GM18517 (cell line): ENCODE measurements around the gene DIAPH2.

Experiments
- ATAC-seq: cut with Tn5 transposase; IDR thresholded peaks from one replicate; pipeline ENCODE4 v1.9.1; 2021; ENCODE audit warnings: mild to moderate bottlenecking, moderate library complexity; ENCODE audit not compliant: unreplicated experiment

DIAPH2 gene

DNA sequence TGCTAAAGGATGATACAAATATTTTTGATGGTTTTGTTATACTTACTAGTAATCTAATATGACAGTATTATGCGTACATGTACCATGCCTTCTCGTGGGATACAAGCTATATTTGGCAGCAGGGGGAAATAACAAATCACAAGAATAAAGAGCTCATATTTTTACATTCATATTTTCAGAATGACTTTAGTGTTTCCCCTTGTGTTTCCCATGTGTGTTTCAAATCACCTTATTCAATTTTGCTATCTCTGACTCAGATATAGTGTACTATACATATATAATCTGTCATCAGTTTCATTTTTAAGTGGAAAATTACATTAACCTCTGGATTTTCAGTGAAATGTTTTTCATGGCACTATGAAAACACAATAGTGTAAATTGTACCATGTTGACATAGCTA lies 345.8 kb downstream of the DIAPH2 start:
- ATAC-seq, result no peak

DNA sequence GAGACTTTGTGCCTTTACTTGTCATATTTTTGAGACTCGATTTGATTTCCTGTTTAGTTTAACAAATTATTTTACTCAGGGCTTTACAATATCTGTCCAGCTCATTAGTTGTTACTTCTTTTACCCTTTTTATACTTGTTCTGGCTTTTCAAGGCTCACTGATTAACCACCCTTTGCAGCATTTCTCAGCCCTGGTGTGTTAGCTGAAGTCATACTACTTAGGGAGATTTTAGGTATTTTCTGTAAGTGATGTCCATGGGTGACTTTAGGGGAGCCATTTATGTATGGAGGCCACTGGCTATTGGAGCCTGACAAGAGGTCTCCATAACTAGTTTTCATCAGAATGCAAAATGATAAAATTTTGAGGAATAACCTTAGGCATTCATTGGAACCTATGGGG lies 346.3 kb downstream of the DIAPH2 start:
- no peak for ATAC-seq

DNA sequence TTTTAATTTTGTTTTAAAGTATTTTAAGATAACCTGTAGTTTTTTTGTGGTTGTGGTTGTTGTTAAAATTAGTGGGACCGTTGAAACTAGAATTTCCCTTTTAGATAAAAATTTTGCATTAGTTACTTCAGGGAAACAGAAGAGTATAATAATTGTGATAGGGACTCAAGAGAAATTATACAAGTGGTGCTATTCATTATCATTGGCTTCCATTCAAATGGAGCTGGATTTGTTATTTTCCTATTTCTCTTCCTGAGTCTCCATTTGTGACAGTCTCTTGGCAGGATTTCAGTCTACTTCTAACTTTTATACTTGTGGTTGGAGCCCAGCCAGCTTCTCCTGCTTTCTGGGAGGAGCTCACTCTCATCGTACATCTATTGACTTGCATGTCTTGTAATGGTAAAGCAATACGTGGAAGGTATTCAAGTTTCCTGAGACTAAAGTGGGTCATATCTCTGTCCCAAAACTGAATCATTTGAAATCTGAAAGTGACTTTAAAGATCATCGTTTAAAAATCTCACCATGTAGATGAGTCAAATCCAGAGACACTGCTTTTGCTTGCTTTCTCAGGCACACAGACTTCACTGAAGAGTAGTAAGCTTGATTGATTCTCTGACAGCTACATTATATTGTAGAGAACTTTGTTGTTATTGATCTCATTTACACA lies 354.9 kb downstream of the DIAPH2 start:
- peak; percentile 89 for ATAC-seq

DNA sequence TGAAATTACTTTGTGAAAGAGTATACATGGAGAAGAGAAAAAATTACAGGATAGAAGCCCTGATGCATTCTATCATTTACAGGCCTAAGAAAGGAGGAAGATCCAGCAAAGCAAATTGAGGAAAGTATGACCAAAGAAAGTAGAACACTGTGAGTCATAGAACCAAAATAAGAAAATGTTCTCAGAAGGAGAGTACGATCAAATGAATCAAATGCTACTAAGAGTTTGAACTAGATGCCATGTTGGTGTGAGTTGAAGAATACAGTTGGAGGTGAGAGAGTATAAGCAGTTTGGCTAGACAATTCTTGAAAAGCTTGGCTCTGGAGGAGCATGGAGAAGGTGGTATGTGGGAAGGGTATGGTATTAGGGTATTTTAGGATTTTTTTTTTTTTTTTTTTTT lies 360.8 kb downstream of the DIAPH2 start:
- ATAC-seq, result no peak

DNA sequence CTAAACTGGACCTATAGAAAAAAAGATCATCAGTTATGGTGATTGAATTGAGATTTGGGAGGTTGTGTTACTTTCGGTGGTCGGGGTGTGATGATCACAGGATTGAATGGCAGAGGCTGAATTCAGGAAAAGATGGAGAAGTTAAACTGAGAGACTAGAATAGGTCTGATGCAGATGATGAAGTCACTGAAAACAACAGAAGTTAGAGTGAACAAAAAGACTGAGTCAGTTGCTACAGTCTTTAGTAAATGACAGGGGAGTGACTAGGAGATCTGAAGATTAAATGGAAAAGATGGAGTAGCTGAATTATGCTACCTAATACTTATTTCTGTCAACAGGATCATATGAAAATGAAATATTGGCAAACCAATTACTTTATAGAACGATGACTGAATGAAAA lies 362.2 kb downstream of the DIAPH2 start:
- ATAC-seq, result no peak

DNA sequence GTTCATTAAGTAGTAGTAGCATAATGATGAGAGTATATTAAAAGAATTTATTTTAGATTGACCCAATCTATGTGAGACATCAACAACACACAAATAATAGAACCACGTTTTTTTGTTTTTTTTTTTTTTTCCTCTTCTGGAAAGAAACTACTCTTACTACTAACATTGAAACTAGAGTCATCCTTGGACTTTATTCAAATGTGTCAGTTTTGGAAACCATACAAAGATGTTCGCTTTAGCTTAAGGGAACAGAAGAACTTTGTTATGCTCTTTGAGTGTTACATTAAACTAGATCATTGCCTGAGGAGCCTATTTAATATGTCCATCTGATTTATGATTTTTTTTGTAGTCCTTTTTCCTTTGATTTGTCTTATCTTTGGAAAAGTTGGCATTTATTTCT lies 365.8 kb downstream of the DIAPH2 start:
- ATAC-seq, result no peak

DNA sequence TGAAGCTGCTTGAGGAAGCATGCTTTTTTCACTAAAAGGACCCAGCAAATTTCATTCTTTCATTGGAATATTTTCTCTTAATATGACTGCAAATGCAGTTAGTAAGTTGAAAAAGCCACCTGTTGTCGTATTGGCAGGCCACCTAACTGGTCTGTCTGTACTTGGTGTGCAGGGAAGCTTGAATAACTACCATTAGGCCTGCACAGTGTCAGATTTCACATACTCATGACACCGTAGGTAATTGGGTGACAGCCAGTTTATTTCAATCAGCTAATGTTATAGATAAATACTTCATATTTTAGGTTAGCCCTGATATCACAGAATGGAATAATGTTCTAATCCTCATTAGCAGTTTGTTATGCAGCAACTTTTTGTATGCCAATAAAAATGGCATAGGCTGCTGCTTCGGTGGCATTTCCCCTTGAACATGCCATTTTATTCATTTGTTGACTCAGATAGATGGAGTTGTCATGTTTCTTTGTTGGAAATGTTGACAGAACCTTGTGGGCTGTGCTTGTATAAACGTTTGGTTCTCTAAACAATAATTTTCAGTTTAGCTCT lies 372.8 kb downstream of the DIAPH2 start:
- no peak for ATAC-seq

DNA sequence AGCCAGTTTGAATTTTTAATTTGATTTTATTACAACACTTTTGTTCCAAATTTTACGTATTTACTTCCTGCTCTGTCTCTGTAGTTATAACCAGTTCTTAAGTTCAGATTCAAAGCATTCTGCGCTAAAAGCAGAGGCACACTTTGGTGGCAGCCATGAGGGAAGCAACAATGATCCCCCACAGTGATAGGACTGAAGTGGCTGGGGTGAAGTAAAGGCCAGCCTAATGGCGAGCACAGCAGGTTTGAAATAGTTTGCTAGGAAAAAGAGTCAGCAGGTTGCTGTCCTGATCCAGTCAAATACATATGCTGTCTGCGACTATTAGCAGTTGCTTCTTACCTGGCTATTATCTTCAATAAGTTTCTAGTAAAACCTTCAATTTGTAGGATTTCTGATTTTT lies 375.4 kb downstream of the DIAPH2 start:
- no peak for ATAC-seq

DNA sequence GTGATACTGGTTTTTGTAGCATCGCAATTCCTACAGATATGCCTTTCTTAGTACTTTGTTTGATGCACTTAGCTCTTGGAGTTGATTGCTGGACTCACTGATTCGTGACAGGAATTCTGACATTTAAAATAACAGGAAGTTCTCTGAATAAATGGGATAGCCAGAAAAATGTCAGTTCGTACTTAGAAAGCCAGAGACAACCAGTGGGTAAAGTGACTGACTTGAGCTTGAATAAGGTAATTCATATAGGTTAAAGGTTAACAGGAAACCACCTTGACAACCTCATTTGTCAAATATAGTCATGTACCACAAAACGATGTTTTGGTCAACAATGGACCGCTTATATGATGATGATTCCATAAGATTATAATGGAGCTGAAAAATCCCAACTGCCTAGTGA lies 380.4 kb downstream of the DIAPH2 start:
- no peak for ATAC-seq

DNA sequence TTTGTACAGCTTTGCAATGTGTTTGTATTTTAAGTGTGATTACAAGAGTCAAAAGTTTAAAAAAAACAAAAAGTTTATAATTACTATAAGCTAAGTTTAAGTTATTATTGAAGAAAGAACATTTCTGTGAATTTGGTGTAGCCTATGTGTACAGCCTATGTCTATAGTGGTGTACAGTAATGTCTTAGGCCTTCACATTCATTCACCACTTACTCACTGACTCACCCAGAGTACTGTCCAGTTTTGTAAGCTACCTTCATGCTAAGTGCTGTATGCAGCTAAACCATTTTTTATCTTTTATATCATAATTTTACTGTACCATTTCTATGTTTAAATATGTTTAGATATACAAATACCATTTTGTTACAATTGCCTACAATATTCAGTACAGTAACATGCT lies 381.3 kb downstream of the DIAPH2 start:
- no peak for ATAC-seq

DNA sequence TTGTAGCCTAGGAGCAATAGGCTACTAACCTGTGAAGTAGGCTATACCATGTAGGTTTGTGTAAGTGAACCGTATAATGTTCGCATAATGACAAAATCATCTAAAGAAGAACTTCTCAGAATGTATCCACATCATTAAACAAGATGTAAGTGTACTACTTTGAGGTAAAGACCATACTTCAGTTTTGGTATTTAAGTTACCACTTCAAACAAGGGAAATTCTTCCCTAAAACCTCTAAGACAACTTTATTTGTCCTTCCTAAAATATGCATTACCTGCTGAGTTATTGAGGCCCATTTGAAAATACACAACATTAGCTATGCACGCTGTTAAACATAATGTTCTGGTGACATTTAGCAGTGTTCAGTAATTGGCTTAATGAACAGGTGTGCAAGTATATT lies 381.7 kb downstream of the DIAPH2 start:
- no peak for ATAC-seq

DNA sequence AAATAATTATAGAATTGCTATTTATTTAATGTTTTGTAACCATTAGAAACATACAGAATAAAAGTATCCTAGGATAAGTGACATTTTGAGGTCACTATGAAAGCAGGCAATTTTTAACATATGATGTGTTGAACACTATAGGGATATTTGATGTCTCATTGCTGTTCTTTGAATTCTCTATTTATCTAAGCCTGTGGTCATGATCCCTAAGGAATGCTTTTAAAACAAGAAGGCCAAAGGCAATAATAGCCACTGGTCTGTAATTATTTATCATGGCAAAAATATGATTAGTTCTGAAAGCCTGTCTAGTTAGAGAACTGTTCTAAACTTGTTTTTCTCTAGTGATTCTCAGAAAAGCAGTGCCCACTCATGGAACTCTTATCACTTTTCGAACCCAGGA lies 385.7 kb downstream of the DIAPH2 start:
- ATAC-seq, result no peak

DNA sequence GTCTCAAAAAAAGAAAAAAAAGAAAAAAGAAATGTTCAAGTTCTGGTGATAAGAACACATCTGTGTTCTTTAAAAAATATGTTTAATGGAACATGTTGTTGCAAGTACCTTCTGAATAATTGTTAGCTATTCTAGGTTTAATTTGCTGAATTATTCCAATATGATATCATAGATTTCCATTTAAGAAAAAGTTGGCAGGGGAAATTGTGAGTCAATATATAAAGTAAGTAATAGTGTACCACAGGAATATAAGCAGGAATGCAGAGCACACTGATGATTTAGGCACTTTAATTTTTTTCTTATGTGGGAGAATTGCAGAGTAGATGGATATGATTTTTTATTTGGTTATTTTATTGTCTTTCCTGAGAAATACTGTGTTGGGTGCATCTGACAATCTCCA lies 389.8 kb downstream of the DIAPH2 start:
- no peak for ATAC-seq

DNA sequence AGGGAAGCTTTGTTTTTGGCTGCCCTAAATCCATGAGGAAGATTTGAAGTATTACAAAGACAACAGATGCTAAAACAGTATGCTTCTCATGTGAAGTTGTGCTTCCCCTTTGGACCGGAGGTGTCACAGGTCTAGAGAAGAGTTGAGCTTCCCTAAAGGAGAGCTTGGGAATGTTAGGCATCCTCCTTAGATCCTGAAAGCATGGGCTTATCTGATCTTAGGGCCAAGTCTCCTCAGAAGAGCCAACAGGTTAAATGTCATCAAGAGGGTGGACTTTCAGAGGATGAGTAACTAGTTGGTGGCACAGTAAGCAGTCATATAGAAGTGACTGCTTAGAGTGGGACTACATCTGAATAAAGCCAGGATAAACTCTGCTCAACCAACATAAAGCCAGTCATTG lies 404.5 kb downstream of the DIAPH2 start:
- no peak for ATAC-seq

DNA sequence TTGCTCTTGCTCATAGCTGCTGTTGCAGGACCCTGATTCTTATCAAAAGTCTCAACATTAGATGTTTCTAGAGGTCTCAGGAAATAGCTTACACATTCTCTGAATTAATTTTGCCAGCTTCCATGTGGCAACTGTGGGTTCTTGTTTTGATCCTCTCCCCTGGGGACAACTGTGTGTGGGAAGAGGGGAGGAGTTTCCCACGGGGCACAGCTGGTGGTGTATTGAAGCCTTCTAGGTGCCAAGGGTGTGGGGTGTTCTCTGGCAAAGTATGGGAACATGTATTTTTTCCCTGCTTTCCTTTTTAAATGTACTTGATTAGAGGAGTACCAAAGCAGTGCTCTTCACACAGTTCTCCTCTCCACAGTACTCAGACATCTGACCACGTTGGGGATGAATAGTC lies 411.7 kb downstream of the DIAPH2 start:
- ATAC-seq, result no peak

DNA sequence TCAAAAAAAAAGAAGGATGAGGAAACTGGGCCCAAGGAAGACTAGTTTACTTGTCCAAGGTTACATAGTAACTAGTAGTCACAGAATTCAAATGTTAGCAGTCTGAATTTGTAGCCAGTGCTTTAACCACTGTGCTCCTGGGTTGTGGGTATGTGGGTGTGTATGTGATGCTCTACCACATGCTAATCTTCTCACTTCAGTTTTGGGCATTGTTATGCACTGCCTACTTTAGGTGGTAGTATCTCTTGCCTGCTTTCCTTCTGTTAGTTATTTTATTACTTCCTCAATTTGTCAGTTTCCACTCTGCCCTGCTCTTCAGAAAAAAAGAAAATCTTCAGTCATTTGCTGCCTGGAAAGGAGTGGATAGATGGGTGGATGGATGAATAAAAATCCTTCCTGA lies 418.3 kb downstream of the DIAPH2 start:
- peak; percentile 43 for ATAC-seq

DNA sequence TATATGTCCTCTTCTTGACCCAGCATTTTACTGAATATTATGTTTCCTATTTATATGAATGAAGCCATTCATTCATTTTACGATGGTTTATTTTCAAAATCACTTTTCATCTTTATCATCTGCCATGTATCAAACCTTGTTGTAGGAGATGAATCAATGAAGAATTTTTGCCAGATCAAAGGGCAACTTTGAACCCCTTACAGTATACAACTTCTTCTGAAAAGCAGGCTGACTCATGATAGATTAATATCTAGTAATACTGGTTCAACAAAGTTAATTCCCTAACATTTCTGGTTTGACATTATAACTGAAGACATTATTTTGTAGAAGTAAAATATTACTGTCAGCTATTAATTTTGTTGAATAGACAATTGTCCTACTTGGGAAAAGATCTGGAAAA lies 425.1 kb downstream of the DIAPH2 start:
- ATAC-seq, result no peak

DNA sequence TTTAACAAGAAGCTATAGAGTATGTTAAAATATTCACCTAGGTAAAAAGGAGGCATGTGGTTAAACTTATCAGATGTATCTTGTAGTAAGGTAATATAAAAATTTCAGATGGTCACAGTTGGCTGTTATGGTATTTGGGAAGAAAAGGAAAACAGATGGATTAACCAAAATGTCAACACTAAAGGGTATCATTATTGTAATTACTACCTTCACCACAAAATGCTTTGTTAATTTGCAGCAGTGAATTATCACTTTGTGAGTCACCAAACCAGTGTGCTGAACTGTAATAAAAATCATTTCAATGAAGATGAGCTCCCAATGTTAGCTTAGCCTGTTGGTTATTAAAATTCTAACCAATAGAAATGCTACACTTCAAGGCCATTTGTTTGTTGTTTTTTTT lies 432.9 kb downstream of the DIAPH2 start:
- no peak for ATAC-seq

DNA sequence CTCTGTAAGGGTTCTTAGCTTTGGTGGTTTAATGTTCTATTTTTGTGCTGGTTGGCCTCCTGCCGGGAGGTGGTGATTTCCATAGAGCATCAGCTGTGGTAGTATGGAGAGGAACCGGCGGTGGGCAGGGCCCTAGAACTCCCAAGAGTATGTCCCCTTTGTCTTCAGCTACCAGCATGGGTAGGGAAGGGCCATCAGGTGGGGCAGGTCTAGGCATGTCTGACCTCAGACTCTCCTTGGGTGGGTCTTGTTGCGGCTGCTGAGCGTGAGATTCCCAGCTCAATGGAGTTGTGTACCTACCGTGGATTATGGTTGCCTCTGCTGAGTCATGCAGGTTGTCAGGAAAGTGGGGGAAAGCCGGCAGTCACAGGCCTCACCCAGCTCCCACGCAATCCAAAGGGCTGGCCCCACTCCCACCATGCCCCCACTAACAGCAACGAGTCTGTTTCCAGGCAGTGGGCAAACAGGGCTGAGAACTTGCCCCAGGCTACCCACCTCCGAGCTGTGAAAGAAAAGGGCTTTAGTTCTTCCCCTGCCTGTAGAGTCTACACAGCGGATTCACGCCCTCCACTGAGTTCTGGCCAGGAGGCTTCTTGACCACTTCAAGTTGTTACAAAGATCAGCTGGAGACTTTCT lies 434.9 kb downstream of the DIAPH2 start:
- no peak for ATAC-seq

DNA sequence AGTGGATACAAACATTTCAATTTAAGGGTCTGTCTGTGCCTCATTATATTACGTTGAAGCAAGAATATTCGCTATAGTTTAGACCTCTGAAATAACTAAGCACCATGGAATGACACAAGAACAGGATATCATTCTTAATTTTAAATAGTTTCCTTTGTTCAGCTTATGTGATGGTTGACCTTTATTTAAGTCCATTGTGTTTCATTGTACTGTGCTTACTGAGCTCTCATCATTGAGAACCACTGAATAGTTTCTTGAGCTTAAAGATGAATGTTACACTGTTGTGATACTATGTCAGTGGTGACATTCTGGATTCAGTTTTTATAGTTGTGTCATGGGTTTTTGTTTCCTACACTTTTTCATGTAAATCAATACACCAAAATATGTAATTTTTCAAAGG lies 438.4 kb downstream of the DIAPH2 start:
- ATAC-seq, result no peak

DNA sequence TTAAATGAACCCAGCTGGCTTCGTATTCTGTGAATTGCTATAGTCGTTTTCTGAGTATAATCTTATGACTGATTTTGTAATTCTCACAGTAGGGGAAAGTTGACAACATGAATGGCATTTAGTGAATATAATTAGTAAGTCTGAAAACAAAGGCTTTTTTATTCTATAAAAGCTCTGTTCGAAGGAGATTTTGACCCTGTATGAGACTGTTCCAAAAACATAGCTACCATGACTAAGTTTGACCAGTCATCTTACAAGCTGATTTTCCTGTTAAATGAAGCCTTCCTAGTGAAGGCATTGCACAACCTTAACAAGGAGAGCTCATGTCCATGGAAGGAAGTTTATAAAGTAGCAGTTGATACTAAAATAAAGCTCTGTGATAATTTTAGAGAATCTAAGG lies 441.4 kb downstream of the DIAPH2 start:
- no peak for ATAC-seq

DNA sequence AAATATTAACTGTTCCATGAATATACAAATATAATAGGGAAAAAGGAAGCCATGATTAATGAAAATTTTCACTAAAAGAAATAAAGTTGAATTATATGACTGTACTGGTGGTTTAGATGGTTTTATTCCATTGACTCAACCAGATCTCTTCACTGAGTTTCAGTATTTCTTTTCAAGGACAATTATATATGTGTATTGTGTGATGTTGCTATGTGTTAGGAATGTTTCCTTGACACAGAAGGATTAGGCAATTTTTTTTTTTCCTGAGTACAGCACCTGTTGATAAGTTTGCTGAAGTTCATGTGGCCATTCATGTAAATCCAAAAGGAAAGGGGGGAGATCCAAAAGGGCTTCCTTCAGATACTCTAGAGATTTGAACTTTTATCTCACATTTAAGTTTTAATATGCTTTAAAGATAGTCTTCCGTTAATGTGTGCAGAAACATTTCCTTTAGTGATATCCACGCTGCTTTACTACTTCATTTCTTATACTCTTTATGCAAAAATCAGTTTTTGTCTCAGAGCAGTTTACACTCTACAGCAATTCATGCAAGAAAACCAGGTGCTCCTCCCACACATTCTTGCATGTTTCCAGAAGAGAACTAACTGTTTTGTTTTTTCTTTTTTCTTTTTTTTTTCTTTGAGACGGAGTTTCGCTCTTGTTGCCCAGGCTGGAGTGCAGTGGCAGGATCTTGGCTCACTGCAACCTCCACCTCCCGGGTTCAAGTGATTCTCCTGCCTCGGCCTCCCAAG lies 448.2 kb downstream of the DIAPH2 start:
- no peak for ATAC-seq
